GM06990 (cell line): ENCODE data around the gene BPIFB6.

Experiments used
- DNase-seq: peaks from one replicate; pipeline ENCODE4 v3.0.0-alpha.2; 2011; ENCODE audit not compliant: insufficient read length; ENCODE audit errors: extremely low read depth
- H3K27me3 ChIP-seq: replicated peaks from 2 replicates; pipeline ENCODE4 v1.6.0; 2011; ENCODE audit warnings: low read length; ENCODE audit not compliant: control insufficient read depth, insufficient read depth
- H3K36me3 ChIP-seq: 2 replicates; pipeline ENCODE4 v1.5.1; 2011; ENCODE audit warnings: low read length; ENCODE audit not compliant: control insufficient read depth, insufficient read depth
- H3K4me3 ChIP-seq: replicated peaks from 2 replicates; pipeline ENCODE4 v1.5.1; 2011; ENCODE audit warnings: low read depth, mild to moderate bottlenecking, control low read depth, low read length
- CTCF ChIP-seq: IDR thresholded peaks from 2 replicates; pipeline ENCODE4 v1.5.1; 2011; ENCODE audit warnings: low read length, control low read depth, mild to moderate bottlenecking, inconsistent platforms; ENCODE audit not compliant: insufficient read depth, poor library complexity, severe bottlenecking

Gene BPIFB6

DNA sequence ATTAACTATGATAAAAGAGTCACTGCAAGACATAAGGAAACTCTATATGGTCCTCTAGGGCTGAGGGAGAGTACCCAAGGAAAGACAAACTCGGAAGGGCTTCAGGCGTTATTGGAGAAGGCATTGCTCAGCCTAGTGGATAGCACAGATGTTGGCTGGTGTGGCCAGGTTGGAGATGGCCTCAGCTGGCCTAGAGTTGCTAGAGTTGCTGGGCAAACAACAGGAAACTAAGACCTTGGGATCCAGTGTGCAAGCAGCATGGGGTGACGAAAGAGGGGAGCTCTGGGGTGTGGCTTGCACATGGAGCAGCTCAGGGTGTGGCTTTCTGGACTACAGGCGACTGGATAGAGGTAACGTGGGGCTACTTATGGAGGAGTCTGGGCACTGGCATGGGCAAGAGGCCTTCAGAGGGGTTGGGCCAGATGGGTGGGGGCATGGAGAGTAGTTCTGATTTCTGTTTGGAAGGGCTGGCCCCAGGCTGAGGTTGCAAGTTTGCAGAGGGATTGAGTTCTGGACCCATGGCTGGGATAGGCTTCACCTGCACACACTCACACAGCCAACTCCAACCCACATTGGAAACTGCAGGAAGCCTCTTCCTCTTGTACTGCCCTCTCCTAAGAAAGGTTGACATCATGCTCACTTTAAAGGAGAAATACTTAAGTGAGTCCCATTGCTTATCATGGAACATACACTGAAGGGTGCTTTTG, 5.2 kb upstream of the BPIFB6 start:
- H3K27me3 ChIP-seq = no peaks in the 10 kb centered on the region
- no peak for DNase-seq
- no peak overlapping the region for H3K4me3 ChIP-seq
- no peak for TF ChIP-seq CTCF
- H3K36me3 ChIP-seq = no peaks in the 10 kb centered on the region

DNA sequence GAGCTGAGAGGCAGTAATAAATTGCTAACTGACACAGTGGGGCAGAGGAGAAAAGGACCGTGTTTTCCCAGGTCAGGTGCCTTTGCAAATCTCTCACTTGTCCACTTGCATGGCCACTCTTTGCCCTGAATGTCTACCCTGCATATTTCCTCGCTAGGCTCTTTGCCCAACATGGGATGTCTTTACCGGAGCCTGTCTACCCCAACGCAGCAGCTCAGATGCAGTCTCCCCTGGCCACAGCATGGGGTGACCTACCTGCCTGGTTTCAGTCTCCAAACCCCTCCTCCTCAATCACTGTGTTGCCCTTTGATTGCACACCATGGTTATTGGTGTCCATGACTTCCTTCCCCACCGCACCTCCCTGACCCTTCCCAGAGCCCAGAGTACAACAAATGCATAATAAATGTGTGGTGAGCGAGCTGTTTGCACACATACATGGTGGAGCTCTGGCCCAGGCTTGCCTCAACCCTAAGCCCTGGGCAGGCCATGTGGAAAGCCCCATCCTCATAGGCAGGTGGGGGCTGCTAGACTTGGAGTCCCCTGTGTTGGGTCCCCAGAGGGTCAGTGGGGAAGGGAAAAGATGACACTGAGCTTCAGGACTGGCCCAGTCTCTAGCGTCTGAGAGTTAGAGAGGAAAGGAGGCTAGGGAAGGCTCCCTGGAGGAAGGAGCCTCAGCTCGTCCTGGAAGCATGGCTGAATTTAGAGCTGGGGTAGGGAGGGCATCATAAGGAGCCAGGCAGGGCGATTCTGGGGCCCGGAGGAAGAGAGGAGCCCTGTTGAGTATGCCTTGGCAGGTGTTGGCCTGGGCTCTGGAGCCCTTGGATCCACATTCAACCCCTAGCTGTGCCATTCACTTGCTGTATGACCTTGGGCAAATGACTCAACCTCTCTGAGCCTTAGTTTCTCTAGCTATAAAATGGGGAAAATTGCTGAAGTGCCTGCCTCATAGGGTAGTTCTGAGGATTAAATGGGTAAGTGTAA, 4.4 kb upstream of the BPIFB6 start:
- DNase-seq = no peak
- Histone ChIP-seq H3K36me3 (no peaks in the 10 kb centered on the region), H3K27me3 (no peaks in the 10 kb centered on the region), H3K4me3 (no peak overlapping the region)
- no peak for TF ChIP-seq CTCF

- H3K4me3 ChIP-seq = no peak overlapping the region
- H3K36me3 ChIP-seq = no peaks in the 10 kb centered on the region
- DNase-seq = no peak
- H3K27me3 ChIP-seq = no peaks in the 10 kb centered on the region
- no peak for TF ChIP-seq CTCF
These were observed 3.4 kb upstream of the BPIFB6 start for GRCh38 chr20:33027769-33028751.

DNA sequence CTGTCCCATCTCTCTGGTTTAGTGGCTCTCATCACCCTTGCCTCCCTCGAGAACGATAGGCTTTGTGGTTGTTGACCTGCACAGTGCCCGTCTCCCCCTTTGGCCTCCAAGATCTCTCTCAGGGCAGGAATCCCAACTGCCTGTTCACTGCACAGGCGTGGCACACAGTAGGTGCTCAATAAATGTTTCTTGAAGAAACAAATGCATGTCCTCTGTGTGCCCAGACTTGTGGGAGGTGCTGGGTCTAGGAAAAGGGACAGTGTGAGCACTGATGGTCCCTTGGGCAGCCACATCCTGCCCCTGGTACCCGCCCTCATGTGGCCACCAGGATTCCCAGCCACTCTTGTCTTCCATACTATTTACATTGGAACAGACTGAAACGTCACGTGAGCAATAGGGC, 2.6 kb upstream of the BPIFB6 start:
- no peaks in the 10 kb centered on the region for H3K27me3 ChIP-seq
- no peak for TF ChIP-seq CTCF
- H3K4me3 ChIP-seq = no peak overlapping the region
- DNase-seq = no peak
- no peaks in the 10 kb centered on the region for H3K36me3 ChIP-seq

DNA sequence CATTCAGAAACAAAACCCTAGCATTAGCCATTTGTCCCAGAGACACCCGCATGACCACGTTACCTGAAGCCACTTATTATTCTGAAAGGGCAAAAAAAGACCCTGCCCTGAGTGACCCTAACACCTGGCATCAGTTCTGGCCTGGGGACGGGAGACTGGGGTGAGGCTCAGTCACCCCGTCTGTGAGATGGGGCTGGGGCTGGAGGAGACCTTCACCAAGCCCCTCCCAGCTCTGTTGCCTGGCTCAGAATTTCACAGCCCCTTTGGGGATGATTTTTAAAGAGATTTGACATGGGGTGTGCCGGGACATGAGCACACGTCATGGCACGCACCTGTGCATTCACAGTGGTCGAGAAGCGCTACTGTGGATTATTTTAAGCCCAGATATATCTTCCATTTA, 1.4 kb upstream of the BPIFB6 start:
- DNase-seq = no peak
- Histone ChIP-seq H3K27me3 (no peaks in the 10 kb centered on the region), H3K4me3 (no peak overlapping the region), H3K36me3 (no peaks in the 10 kb centered on the region)
- TF ChIP-seq CTCF = no peak
